ENCODE measurements around the gene MVP.

GRCh38 chr16:29784901-29785500 is 35.3 kb upstream of the MVP start:
- TF ChIP-seq ZFP30 (CRISPR knock-in tag; IDR thresholded peaks at IDR 0.05): no peak
- no peak for TF ChIP-seq ZFP3 (CRISPR knock-in tag; IDR thresholded peaks at IDR 0.05)
- no peak for TF ChIP-seq PATZ1 (CRISPR knock-in tag; IDR thresholded peaks at IDR 0.05; ENCODE audit: borderline replicate concordance)
- no peak for TF ChIP-seq SNAI2 (CRISPR knock-in tag; IDR thresholded peaks at IDR 0.05)
- TF ChIP-seq ZNF565 (CRISPR knock-in tag; conservative IDR thresholded peaks at IDR 0.05; ENCODE audit: low read depth): no peak
- no peak for TF ChIP-seq OSR1 (CRISPR knock-in tag; IDR thresholded peaks at IDR 0.05)
- no peak for TF ChIP-seq PPARA (CRISPR knock-in tag; IDR thresholded peaks at IDR 0.05; ENCODE audit: borderline replicate concordance)

Data from SK-N-SH treated with all-trans-retinoic acid at 6 μM for 48 hours (cell line).